ENCODE measurements around the gene PLCB1.

GRCh38 chr20:8394308-8394945 lies 262.4 kb downstream of the PLCB1 start:
- TF ChIP-seq CTCF (IDR thresholded peaks at IDR 0.05) (no peak), POLR2A (IDR thresholded peaks at IDR 0.05) (no peak)

All from Peyer's patch (tissue), 4 donors.